Cardiac muscle cell (in vitro differentiated cells and primary cell): ENCODE data around the gene IMMP2L. TPM values are rescaled to one million over a fixed set of nuclear protein-coding genes. Genes with fewer than 3 reads are reported as not detected.

Source experiments
- DNase-seq, 2 donors: peaks; one replicate each; pipeline versions ENCODE4 v3.0.0 to v3.0.0-alpha.2; 2010 to 2017; ENCODE audit warnings: low read depth in 1 of 2, low spot score in 1 of 2
- H3K27ac ChIP-seq: fragments of 200-600 bp; sonication (generic); 2 replicates; pipeline ENCODE4 v1.5.1; 2016
- H3K27me3 ChIP-seq: fragments of 200-600 bp; sonication (generic); 2 replicates; pipeline ENCODE4 v1.6.0; 2016; ENCODE audit warnings: control low read depth
- H3K36me3 ChIP-seq: fragments of 200-600 bp; sonication (generic); 2 replicates; pipeline ENCODE4 v1.5.1; 2016; ENCODE audit warnings: control low read depth
- H3K4me1 ChIP-seq: fragments of 200-600 bp; sonication (generic); 2 replicates; pipeline ENCODE4 v1.8.1; 2017; ENCODE audit warnings: low read depth, mild to moderate bottlenecking, mixed run types
- H3K4me3 ChIP-seq: fragments of 200-600 bp; sonication (generic); 2 replicates; pipeline ENCODE4 v1.5.1; 2016; ENCODE audit warnings: mild to moderate bottlenecking
- H3K9me3 ChIP-seq: fragments of 200-600 bp; sonication (generic); 2 replicates; pipeline ENCODE4 v1.5.1; 2017; ENCODE audit warnings: low read depth, mild to moderate bottlenecking, control low read depth
- polyA plus RNA-seq: library from polyadenylated mRNA; unstranded; fragments of >200 nt; fragmentation: Nextera tagmentation; extraction: Ambion mirVana; gene quantifications from 2 replicates; pipeline ENCODE4 v1.2.1, GENCODE V29; 2016
- total RNA-seq: library from RNA; depleted of rRNA; stranded (reverse); fragments of >200 nt; gene quantifications from 2 replicates; pipeline ENCODE4 v1.2.3, GENCODE V29; 2016
- TF ChIP-seq, protein P1 (sequence below): IDR thresholded peaks from 2 replicates; pipeline ENCODE4 v1.5.1; 2012; ENCODE audit warnings: low read depth, mild to moderate bottlenecking, low read length

IMMP2L gene
- total and polyA plus RNA-seq, 2 experiments from 2014 or later = 6.0 to 11.9 TPM

DNA sequence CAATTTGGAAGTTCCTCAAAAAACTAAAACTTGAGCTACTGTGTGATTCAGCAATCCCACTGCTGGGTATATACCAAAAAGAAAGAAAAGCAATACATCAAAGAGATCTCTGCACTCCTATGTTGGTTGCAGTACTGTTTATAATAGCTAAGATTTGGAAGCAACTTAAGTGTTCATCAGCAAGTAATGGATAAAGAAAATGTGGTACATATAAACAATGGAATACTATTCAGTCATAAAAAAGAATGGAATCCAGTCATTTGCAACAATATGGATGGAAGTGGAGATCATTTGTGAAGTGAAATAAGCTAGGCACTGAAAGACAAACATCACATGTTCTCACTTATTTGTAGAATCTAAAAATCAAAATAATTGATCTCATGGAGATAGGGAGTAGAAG lies 16.5 kb upstream of the IMMP2L start:
- TF ChIP-seq, protein P1, sequence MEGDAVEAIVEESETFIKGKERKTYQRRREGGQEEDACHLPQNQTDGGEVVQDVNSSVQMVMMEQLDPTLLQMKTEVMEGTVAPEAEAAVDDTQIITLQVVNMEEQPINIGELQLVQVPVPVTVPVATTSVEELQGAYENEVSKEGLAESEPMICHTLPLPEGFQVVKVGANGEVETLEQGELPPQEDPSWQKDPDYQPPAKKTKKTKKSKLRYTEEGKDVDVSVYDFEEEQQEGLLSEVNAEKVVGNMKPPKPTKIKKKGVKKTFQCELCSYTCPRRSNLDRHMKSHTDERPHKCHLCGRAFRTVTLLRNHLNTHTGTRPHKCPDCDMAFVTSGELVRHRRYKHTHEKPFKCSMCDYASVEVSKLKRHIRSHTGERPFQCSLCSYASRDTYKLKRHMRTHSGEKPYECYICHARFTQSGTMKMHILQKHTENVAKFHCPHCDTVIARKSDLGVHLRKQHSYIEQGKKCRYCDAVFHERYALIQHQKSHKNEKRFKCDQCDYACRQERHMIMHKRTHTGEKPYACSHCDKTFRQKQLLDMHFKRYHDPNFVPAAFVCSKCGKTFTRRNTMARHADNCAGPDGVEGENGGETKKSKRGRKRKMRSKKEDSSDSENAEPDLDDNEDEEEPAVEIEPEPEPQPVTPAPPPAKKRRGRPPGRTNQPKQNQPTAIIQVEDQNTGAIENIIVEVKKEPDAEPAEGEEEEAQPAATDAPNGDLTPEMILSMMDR = no peak
- Histone ChIP-seq H3K4me1 (no peaks in the 10 kb centered on the region), H3K27ac (no peak overlapping the region), H3K36me3 (no peaks in the 10 kb centered on the region), H3K4me3 (no peak overlapping the region), H3K9me3 (no peaks in the 10 kb centered on the region), H3K27me3 (no peaks in the 10 kb centered on the region)
- DNase-seq = no peak

- DNase-seq = no peak
- no peaks in the 10 kb centered on the region for H3K4me1 ChIP-seq
- TF ChIP-seq, protein P1 = no peak
- no peaks in the 10 kb centered on the region for H3K9me3 ChIP-seq
- no peaks in the 10 kb centered on the region for H3K36me3 ChIP-seq
- H3K27me3 ChIP-seq = no peaks in the 10 kb centered on the region
- H3K4me3 ChIP-seq = no peak overlapping the region
- no peak overlapping the region for H3K27ac ChIP-seq
Measured at GRCh38 chr7:111571720-111572119, 9.4 kb upstream of the IMMP2L start.

GRCh38 chr7:111568870-111569462 lies 6.7 kb upstream of the IMMP2L start:
- TF ChIP-seq, protein P1 = no peak
- Histone ChIP-seq H3K36me3 (no peaks in the 10 kb centered on the region), H3K4me3 (no peak overlapping the region), H3K27ac (no peak overlapping the region), H3K4me1 (no peaks in the 10 kb centered on the region), H3K9me3 (no peaks in the 10 kb centered on the region), H3K27me3 (no peaks in the 10 kb centered on the region)
- no peak for DNase-seq

GRCh38 chr7:111568419-111568818 lies 6.1 kb upstream of the IMMP2L start:
- Histone ChIP-seq H3K4me1 (no peaks in the 10 kb centered on the region), H3K9me3 (no peaks in the 10 kb centered on the region), H3K27ac (no peak overlapping the region), H3K27me3 (no peaks in the 10 kb centered on the region), H3K4me3 (no peak overlapping the region), H3K36me3 (no peaks in the 10 kb centered on the region)
- TF ChIP-seq, protein P1 = no peak
- DNase-seq = no peak

DNA sequence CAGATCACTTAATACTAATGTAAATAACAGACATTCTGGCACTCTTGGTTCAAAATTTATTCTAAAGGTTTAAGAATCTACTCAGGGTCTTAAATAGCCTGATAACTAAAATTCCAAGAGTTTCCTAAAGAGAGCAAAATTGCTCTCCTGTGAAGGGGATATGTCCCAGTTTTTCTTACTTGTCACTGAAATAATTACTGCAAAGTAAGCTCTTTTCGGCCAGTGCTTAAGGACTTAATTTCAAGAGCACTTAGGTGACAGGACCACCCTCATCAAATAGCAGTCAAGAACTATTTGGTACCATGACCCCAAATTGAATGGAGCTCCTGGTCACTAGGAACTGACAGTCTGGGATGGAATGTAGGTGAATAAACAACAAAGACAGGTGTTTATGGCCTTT lies 1.8 kb upstream of the IMMP2L start:
- Histone ChIP-seq H3K4me1 (peaks cover 9% of the 10 kb centered on the region), H3K9me3 (no peaks in the 10 kb centered on the region), H3K27ac (no peak overlapping the region), H3K27me3 (no peaks in the 10 kb centered on the region), H3K4me3 (no peak overlapping the region), H3K36me3 (no peaks in the 10 kb centered on the region)
- TF ChIP-seq, protein P1 = no peak
- DNase-seq = no peak

DNA sequence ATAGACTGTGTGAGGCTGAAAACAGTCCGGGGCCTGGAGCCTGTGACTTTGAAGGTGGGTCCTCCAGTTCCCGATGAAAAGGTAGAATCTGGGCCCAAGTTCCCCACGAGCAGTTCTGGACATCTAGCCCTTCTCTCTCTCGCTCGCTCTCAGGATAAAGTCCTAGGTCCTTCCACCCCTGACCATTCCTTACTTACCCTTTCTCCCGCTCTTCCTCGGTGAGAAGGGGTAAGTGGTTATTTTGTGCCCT lies 713 bp downstream of the IMMP2L start:
- H3K4me1 ChIP-seq = peaks cover 9% of the 10 kb centered on the region
- peak overlapping the region; percentile 69 for H3K4me3 ChIP-seq
- no peak for DNase-seq
- no peak overlapping the region for H3K27ac ChIP-seq
- H3K36me3 ChIP-seq = no peaks in the 10 kb centered on the region
- no peaks in the 10 kb centered on the region for H3K27me3 ChIP-seq
- TF ChIP-seq, protein P1 = no peak
- H3K9me3 ChIP-seq = no peaks in the 10 kb centered on the region
